Measurements from ENCODE around the gene BTG4.

- TF ChIP-seq CTCF (IDR thresholded peaks at IDR 0.05) (no peak), POLR2A (IDR thresholded peaks at IDR 0.05) (no peak), POLR2AphosphoS5 (IDR thresholded peaks at IDR 0.05) (no peak)
Observed at GRCh38 chr11:111477898-111478297, 34.3 kb downstream of the BTG4 start.

Measured in sigmoid colon (tissue), 4 donors.